LHCN-M2 (cell line): ENCODE results near the gene MALT1. TPM values are rescaled to one million over a fixed set of nuclear protein-coding genes. Genes with fewer than 3 reads are reported as not detected.

Experiments used
- total RNA-seq: library from RNA; depleted of rRNA; stranded (reverse); fragments of >200 nt; gene quantifications from 2 replicates; pipeline ENCODE4 v1.2.3, GENCODE V29; 2014; rRNA removed

MALT1 gene
- total RNA-seq, 1 experiment from 2014 or later, result 20.5 TPM

Other genes with a start within 250 kb of the MALT1 start
- 12.1 and 16.8 TPM in 2 replicates for gene ALPK2, start 42.4 kb upstream of the MALT1 start, total RNA-seq
- 32.7 and 33.5 TPM in 2 replicates for gene ZNF532, start 193.4 kb downstream of the MALT1 start, total RNA-seq